ENCODE data around the gene BMPER. TPM values are rescaled to one million over a fixed set of nuclear protein-coding genes. Genes with fewer than 3 reads are reported as not detected.

Gene BMPER
- total RNA-seq, 1 experiment from 2014 or later: not detected

- ATAC-seq: no peak
- CTCF ChIA-PET: no interaction called here
- Histone ChIP-seq H3K27me3 (ENCODE audit: control insufficient read depth, insufficient read depth, low read length) (peaks cover 18% of the 10 kb centered on the region), H3K36me3 (ENCODE audit: control insufficient read depth, insufficient read depth, low read length) (no peaks in the 10 kb centered on the region), H3K4me3 (ENCODE audit: low read depth in 2 of 2, low read length in 2 of 2) (no peak overlapping the region), H3K27ac (ENCODE audit: low read length) (no peak overlapping the region), H3K4me1 (ENCODE audit: control insufficient read depth, insufficient read depth, low read length) (no peaks in the 10 kb centered on the region), H3K9me3 (ENCODE audit: control insufficient read depth, insufficient read depth, low read depth, low read length) (no peaks in the 10 kb centered on the region)
- no peak for TF ChIP-seq SIN3A (IDR thresholded peaks at IDR 0.05; ENCODE audit: borderline replicate concordance, insufficient read depth, low read depth, low read length)
- TF ChIP-seq TCF7L2 (IDR thresholded peaks at IDR 0.05; ENCODE audit: low read depth, low read length): no peak
- TF ChIP-seq POLR2AphosphoS5 (IDR thresholded peaks at IDR 0.05; ENCODE audit: low read depth, low read length): no peak
- no peak for TF ChIP-seq CTCF (IDR thresholded peaks at IDR 0.05)
- TF ChIP-seq REST (IDR thresholded peaks at IDR 0.05; ENCODE audit: insufficient read depth in 1 of 2, low read depth in 2 of 2, low read length in 1 of 2): no peak
- no peak for DNase-seq (ENCODE audit: low read depth, low spot score)
- no TSS peak for BruUV-seq (replicated peaks)
- intact Hi-C loops (cut with micrococcal nuclease; ENCODE audit: unreplicated experiment) (no loop called here), in situ Hi-C loops (cut with HindIII; ENCODE audit: low pct_unique_long_range_greater_than_20kb, low sequenced_read_pairs) (no loop called here)
- POLR2A ChIA-PET: no interaction called here
Observed at GRCh38 chr7:33887266-33887975, 17.9 kb upstream of the BMPER start.

GRCh38 chr7:33888166-33888565, 17.2 kb upstream of the BMPER start:
- TF ChIP-seq SIN3A (IDR thresholded peaks at IDR 0.05; ENCODE audit: borderline replicate concordance, insufficient read depth, low read depth, low read length) (no peak), CTCF (IDR thresholded peaks at IDR 0.05) (no peak), REST (IDR thresholded peaks at IDR 0.05; ENCODE audit: insufficient read depth in 1 of 2, low read depth in 2 of 2, low read length in 1 of 2) (no peak), POLR2AphosphoS5 (IDR thresholded peaks at IDR 0.05; ENCODE audit: low read depth, low read length) (no peak), TCF7L2 (IDR thresholded peaks at IDR 0.05; ENCODE audit: low read depth, low read length) (no peak)
- intact Hi-C loops (cut with micrococcal nuclease; ENCODE audit: unreplicated experiment): no loop called here
- in situ Hi-C loops (cut with HindIII; ENCODE audit: low pct_unique_long_range_greater_than_20kb, low sequenced_read_pairs): no loop called here
- DNase-seq (ENCODE audit: low read depth, low spot score) (no peak), ATAC-seq (no peak)
- no TSS peak for BruUV-seq (replicated peaks)
- Histone ChIP-seq H3K9me3 (ENCODE audit: control insufficient read depth, insufficient read depth, low read depth, low read length) (no peaks in the 10 kb centered on the region), H3K4me3 (ENCODE audit: low read depth in 2 of 2, low read length in 2 of 2) (no peak overlapping the region), H3K4me1 (ENCODE audit: control insufficient read depth, insufficient read depth, low read length) (no peaks in the 10 kb centered on the region), H3K27me3 (ENCODE audit: control insufficient read depth, insufficient read depth, low read length) (peaks cover 23% of the 10 kb centered on the region), H3K36me3 (ENCODE audit: control insufficient read depth, insufficient read depth, low read length) (no peaks in the 10 kb centered on the region), H3K27ac (ENCODE audit: low read length) (no peak overlapping the region)
- CTCF ChIA-PET: no interaction called here
- POLR2A ChIA-PET: no interaction called here
